Central memory CD4-positive, alpha-beta T cell (primary cell): Measurements from ENCODE around the gene ADGRL1.
"Not testable (repeated sequence)": the region's sequence is repeated elsewhere in the genome, so short reads cannot be mapped to it uniquely, and the experiment has no call there.

Experiments
- DNase-seq: peaks from one replicate; pipeline ENCODE4 v3.0.0; 2022
- total RNA-seq, 3 experiments: gene quantifications; one replicate each; lab custom pipeline; 2026; lab: John Stamatoyannopoulos, UW

Gene ADGRL1
- 22.0 to 44.2 (median 44.0) reads per million in 3 experiments for total RNA-seq

GRCh38 chr19:14205452-14206287, at the start of gene ADGRL1:
Gene ADGRL1, minus strand, starts transcription at chr19:14206169. Its CDS starts 22,567 bp downstream, at chr19:14183602.
- DNase-seq = peak; percentile 31

GRCh38 chr19:14255316-14255715, 49.3 kb upstream of the ADGRL1 start:
- not testable (repeated sequence) for DNase-seq

- peak; percentile 8 for DNase-seq
Measured at GRCh38 chr19:14253822-14254599, 48.0 kb upstream of the ADGRL1 start.

- not testable (repeated sequence) for DNase-seq
Measured at GRCh38 chr19:14252136-14252535, 46.2 kb upstream of the ADGRL1 start.

GRCh38 chr19:14250870-14251269, 44.9 kb upstream of the ADGRL1 start:
- no peak for DNase-seq

GRCh38 chr19:14250315-14250714, 44.3 kb upstream of the ADGRL1 start:
- DNase-seq = not testable (repeated sequence)

GRCh38 chr19:14249891-14250290, 43.9 kb upstream of the ADGRL1 start:
- DNase-seq = not testable (repeated sequence)

GRCh38 chr19:14249012-14249754, 43.2 kb upstream of the ADGRL1 start:
- not testable (repeated sequence) for DNase-seq

- peak; percentile 28 for DNase-seq
Measured at GRCh38 chr19:14248578-14249011, 42.6 kb upstream of the ADGRL1 start.

- not testable (repeated sequence) for DNase-seq
Measured at GRCh38 chr19:14247548-14248471, 41.8 kb upstream of the ADGRL1 start.

GRCh38 chr19:14247205-14247547, 41.2 kb upstream of the ADGRL1 start:
- DNase-seq = not testable (repeated sequence)

- not testable (repeated sequence) for DNase-seq
Measured at GRCh38 chr19:14244393-14244792, 38.4 kb upstream of the ADGRL1 start.

- not testable (repeated sequence) for DNase-seq
Measured at GRCh38 chr19:14243718-14244117, 37.7 kb upstream of the ADGRL1 start.

- peak; percentile 26 for DNase-seq
Measured at GRCh38 chr19:14237014-14237941, 31.3 kb upstream of the ADGRL1 start.

GRCh38 chr19:14232945-14233344, 27.0 kb upstream of the ADGRL1 start:
- DNase-seq = not testable (repeated sequence)

- DNase-seq = not testable (repeated sequence)
Measured at GRCh38 chr19:14228446-14229071, 22.6 kb upstream of the ADGRL1 start.

- DNase-seq = not testable (repeated sequence)
Measured at GRCh38 chr19:14226498-14226897, 20.5 kb upstream of the ADGRL1 start.

- no peak for DNase-seq
Measured at GRCh38 chr19:14222886-14223285, 16.9 kb upstream of the ADGRL1 start.

- peak; percentile 71 for DNase-seq
Measured at GRCh38 chr19:14221345-14221744, 15.4 kb upstream of the ADGRL1 start.
